Measurements from ENCODE around the gene NPDC1. TPM values are rescaled to one million over a fixed set of nuclear protein-coding genes. Genes with fewer than 3 reads are reported as not detected.

The NPDC1 gene
- total RNA-seq, 1 donor from 2014 or later = 62.0 TPM

- no peaks in the 10 kb centered on the region for H3K9me3 Mint-ChIP-seq (ENCODE audit: low read depth)
- TF ChIP-seq, protein P1, sequence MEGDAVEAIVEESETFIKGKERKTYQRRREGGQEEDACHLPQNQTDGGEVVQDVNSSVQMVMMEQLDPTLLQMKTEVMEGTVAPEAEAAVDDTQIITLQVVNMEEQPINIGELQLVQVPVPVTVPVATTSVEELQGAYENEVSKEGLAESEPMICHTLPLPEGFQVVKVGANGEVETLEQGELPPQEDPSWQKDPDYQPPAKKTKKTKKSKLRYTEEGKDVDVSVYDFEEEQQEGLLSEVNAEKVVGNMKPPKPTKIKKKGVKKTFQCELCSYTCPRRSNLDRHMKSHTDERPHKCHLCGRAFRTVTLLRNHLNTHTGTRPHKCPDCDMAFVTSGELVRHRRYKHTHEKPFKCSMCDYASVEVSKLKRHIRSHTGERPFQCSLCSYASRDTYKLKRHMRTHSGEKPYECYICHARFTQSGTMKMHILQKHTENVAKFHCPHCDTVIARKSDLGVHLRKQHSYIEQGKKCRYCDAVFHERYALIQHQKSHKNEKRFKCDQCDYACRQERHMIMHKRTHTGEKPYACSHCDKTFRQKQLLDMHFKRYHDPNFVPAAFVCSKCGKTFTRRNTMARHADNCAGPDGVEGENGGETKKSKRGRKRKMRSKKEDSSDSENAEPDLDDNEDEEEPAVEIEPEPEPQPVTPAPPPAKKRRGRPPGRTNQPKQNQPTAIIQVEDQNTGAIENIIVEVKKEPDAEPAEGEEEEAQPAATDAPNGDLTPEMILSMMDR (IDR thresholded peaks at IDR 0.05; ENCODE audit: unreplicated experiment) = no peak
- no peak overlapping the region for H3K4me3 Mint-ChIP-seq (ENCODE audit: low read depth)
- H3K27ac Mint-ChIP-seq = no peak overlapping the region
- H3K36me3 Mint-ChIP-seq (ENCODE audit: insufficient read depth) = peaks cover 1% of the 10 kb centered on the region
- H3K4me1 Mint-ChIP-seq (ENCODE audit: low read depth) = no peaks in the 10 kb centered on the region
- no peaks in the 10 kb centered on the region for H3K27me3 Mint-ChIP-seq
- DNase-seq (ENCODE audit: low spot score, unreplicated experiment) = no peak
These were observed 35.8 kb downstream of the NPDC1 start for GRCh38 chr9:137009938-137010732.

DNA sequence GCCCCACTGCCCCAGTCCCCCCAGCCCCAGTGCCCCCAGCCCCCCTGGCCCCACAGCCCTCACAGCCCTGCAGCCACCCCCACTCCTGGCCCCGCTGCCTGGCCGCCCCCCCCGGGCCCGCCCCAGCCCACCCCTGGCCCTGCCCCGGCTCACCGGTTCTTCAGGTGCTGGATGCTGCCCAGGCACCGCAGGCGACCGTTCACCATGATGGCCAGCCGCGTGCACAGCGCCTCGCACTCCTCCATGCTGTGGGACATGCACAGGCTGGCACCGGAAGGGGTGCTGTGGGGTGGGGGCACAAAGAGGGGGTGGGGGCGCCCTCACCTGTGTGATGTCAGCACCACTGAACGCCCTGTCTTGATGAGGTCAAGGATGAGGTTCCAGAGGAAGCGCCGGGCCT is 36.8 kb downstream of the NPDC1 start:
- Mint-ChIP-seq H3K36me3 (ENCODE audit: insufficient read depth) (peaks cover 1% of the 10 kb centered on the region), H3K4me1 (ENCODE audit: low read depth) (no peaks in the 10 kb centered on the region), H3K27me3 (no peaks in the 10 kb centered on the region), H3K9me3 (ENCODE audit: low read depth) (peaks cover 4% of the 10 kb centered on the region), H3K4me3 (ENCODE audit: low read depth) (no peak overlapping the region), H3K27ac (no peak overlapping the region)
- DNase-seq (ENCODE audit: low spot score, unreplicated experiment) = no peak
- TF ChIP-seq, protein P1 (IDR thresholded peaks at IDR 0.05; ENCODE audit: unreplicated experiment) = no peak

GRCh38 chr9:137008312-137008711 is 37.7 kb downstream of the NPDC1 start:
- H3K4me3 Mint-ChIP-seq (ENCODE audit: low read depth) = no peak overlapping the region
- H3K27ac Mint-ChIP-seq = no peak overlapping the region
- no peaks in the 10 kb centered on the region for H3K4me1 Mint-ChIP-seq (ENCODE audit: low read depth)
- TF ChIP-seq, protein P1 (IDR thresholded peaks at IDR 0.05; ENCODE audit: unreplicated experiment) = no peak
- H3K27me3 Mint-ChIP-seq = no peaks in the 10 kb centered on the region
- DNase-seq (ENCODE audit: low spot score, unreplicated experiment) = no peak
- H3K9me3 Mint-ChIP-seq (ENCODE audit: low read depth) = peaks cover 4% of the 10 kb centered on the region
- peaks cover 1% of the 10 kb centered on the region for H3K36me3 Mint-ChIP-seq (ENCODE audit: insufficient read depth)

DNA sequence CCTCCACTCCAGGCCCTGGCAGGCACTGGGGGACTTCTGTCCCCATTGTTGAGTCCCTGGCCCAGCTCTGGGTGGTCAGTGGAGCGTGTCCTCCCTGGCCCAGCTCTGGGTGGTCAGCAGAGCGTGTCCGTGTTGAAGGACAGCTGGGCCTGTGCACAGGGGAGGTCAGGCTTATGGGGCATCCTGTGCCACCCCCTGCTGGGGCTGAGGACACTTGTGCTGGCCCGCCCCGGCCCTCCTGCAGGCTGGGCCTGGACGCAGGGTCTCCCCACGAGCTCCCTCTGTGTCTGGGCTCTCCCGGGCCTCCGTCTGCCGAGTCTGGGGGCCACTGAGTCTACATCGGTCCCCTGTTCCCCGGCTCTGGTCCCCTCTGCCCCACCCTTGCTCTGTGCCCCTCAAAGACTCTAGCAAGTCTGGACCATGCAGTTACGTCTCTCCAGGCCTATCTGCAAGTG is 38.1 kb downstream of the NPDC1 start:
- Mint-ChIP-seq H3K9me3 (ENCODE audit: low read depth) (peaks cover 4% of the 10 kb centered on the region), H3K27ac (no peak overlapping the region), H3K36me3 (ENCODE audit: insufficient read depth) (peaks cover 1% of the 10 kb centered on the region), H3K4me1 (ENCODE audit: low read depth) (no peaks in the 10 kb centered on the region), H3K4me3 (ENCODE audit: low read depth) (no peak overlapping the region), H3K27me3 (no peaks in the 10 kb centered on the region)
- TF ChIP-seq, protein P1 (IDR thresholded peaks at IDR 0.05; ENCODE audit: unreplicated experiment) = no peak
- no peak for DNase-seq (ENCODE audit: low spot score, unreplicated experiment)

- Mint-ChIP-seq H3K36me3 (ENCODE audit: insufficient read depth) (peaks cover 1% of the 10 kb centered on the region), H3K4me3 (ENCODE audit: low read depth) (no peak overlapping the region), H3K9me3 (ENCODE audit: low read depth) (peaks cover 4% of the 10 kb centered on the region), H3K27ac (no peak overlapping the region), H3K27me3 (no peaks in the 10 kb centered on the region), H3K4me1 (ENCODE audit: low read depth) (no peaks in the 10 kb centered on the region)
- TF ChIP-seq, protein P1 (IDR thresholded peaks at IDR 0.05; ENCODE audit: unreplicated experiment) = no peak
- no peak for DNase-seq (ENCODE audit: low spot score, unreplicated experiment)
These were observed 38.7 kb downstream of the NPDC1 start for GRCh38 chr9:137007108-137007815.
